Heart left ventricle (tissue), 16 donors: ENCODE data around the gene CHCHD3. TPM values are rescaled to one million over a fixed set of nuclear protein-coding genes. Genes with fewer than 3 reads are reported as not detected.

ENCODE experiments used
- ATAC-seq, 4 donors: fragments of 200-7000 bp; cut with Tn5 transposase; one replicate each; pipeline ENCODE4 v1.9.1; 2020 to 2022; ENCODE audit warnings: moderate library complexity in 4 of 4, mild to moderate bottlenecking in 3 of 4, moderate number of reproducible peaks in 1 of 4
- DNase-seq, 5 donors: peaks; one replicate each; pipeline ENCODE4 v3.0.0-alpha.2; 2020
- H3K27ac ChIP-seq, 12 donors: fragments of 200-600 bp; sonication (generic) in 4 of 12; one replicate each; pipeline versions ENCODE4 v1.5.0 to v1.8.0; 2016 to 2022; ENCODE audit warnings: mild to moderate bottlenecking in 2 of 12
- H3K27me3 ChIP-seq, 9 donors: fragments of 200-600 bp; sonication (generic) in 2 of 9; one replicate each; pipeline versions ENCODE4 v1.5.1 to v1.8.0; 2016 to 2022; ENCODE audit warnings: mild to moderate bottlenecking in 3 of 9
- H3K36me3 ChIP-seq, 9 donors: fragments of 200-600 bp; sonication (generic) in 2 of 9; one replicate each; pipeline versions ENCODE4 v1.5.0 to v1.8.0; 2018 to 2022; ENCODE audit warnings: mild to moderate bottlenecking in 2 of 9
- H3K4me1 ChIP-seq, 12 donors: fragments of 200-600 bp; sonication (generic) in 4 of 12; one replicate each; pipeline versions ENCODE4 v1.5.0 to v1.8.0; 2016 to 2022; ENCODE audit warnings: mild to moderate bottlenecking in 3 of 12
- H3K4me3 ChIP-seq, 12 donors: fragments of 200-600 bp; sonication (generic) in 4 of 12; one replicate each; pipeline versions ENCODE4 v1.5.0 to v1.8.0; 2017 to 2022; ENCODE audit warnings: mild to moderate bottlenecking in 9 of 12, moderate library complexity in 4 of 12
- H3K9me3 ChIP-seq, 12 donors: fragments of 200-600 bp; sonication (generic) in 4 of 12; one replicate each; pipeline versions ENCODE4 v1.5.0 to v1.8.0; 2016 to 2022; ENCODE audit warnings: mild to moderate bottlenecking in 1 of 12
- POLR2A ChIP-seq, 2 donors: fragments of 450-650 bp; IDR thresholded peaks; one replicate each; pipeline ENCODE4 v1.6.1; 2017; ENCODE audit warnings: antibody characterized with exemption in 2 of 2, mild to moderate bottlenecking in 2 of 2, moderate library complexity in 2 of 2
- WGBS, 4 donors: extraction: QIAGEN DNeasy Blood & Tissue Kit in 2 of 4; methylation state at CpG; one replicate each; pipeline versions ENCODE4 v1.1.5 to v1.1.7; 2013 to 2018; 5-methylcytosine and 5-hydroxymethylcytosine counted together
- intact Hi-C, 10 donors: fragments of 100-400 bp; cut with DNase I; formaldehyde crosslinking; loops; one replicate each; pipeline versions ENCODE4 v1.11.1 to v1.14.2; 2022
- polyA plus RNA-seq, 2 donors: library from polyadenylated mRNA; stranded (reverse); fragments of 200-250 nt; gene quantifications; one replicate each; pipeline ENCODE4 v1.2.3, GENCODE V29; 2013
- total RNA-seq, 9 donors: library from RNA; depleted of rRNA in 2 of 9; stranded (reverse); fragments of >200 nt in 2 of 9; fragmentation: NEBNext Ultra II Directional in 3 of 9; extraction: Animal tissue kit (Norgen Biotek cat#: 25700) in 3 of 9; gene quantifications; one replicate each; pipeline versions ENCODE4 v1.1.0 to v1.2.4, GENCODE V29; 2016 to 2023
- TF ChIP-seq, protein P1 (sequence below), 12 donors: fragments of 200-600 bp; sonication (generic) in 4 of 12; IDR thresholded peaks; one replicate each; pipeline versions ENCODE4 v1.5.0 to v1.8.0; 2018 to 2022; ENCODE audit warnings: antibody characterized with exemption in 12 of 12, mild to moderate bottlenecking in 5 of 12
- donor health status: ischemic (EF 13 %, LVEDD 7.1; RV severe dilation, severe dysfunction).
- donor health status: healthy with polysubstance abuse.
- donor health status: DM: no; HTN: yes; CAD: no.
- donor health status: DM: no; HTN: no; CAD: no.
- donor health status: ischemic (EF 25% LVEDD 6.9; RV normal size, moderate dysfunction).
- donor health status: ischemic (EF 25% LVEDD 5.7; RV mildly dilated, moderate dysfunction).
- donor health status: healthy.
- donor health status: DM: yes; HTN: yes; CAD: no.
- donor health status: ischemic (EF 35%, LVEDD 5.7; RV mildly dilated, moderate dysfunction).
- donor health status: nonischemic (EF 11% LVEDD 7.7; RV severe dilation, severe dysfunction).
- donor health status: DM: yes; HTN: yes; CAD: no.
- donor health status: PGD.
- donor health status: ischemic (EF 29% LVEDD 5.4; RV normal size, mild dysfunction).
- donor health status: nonischemic (EF 23%, LVEDD 6.1; RV moderate dilation, normal function).

Gene CHCHD3
- total and polyA plus RNA-seq, 11 donors, result 92.9 to 197 (median 176) TPM

DNA sequence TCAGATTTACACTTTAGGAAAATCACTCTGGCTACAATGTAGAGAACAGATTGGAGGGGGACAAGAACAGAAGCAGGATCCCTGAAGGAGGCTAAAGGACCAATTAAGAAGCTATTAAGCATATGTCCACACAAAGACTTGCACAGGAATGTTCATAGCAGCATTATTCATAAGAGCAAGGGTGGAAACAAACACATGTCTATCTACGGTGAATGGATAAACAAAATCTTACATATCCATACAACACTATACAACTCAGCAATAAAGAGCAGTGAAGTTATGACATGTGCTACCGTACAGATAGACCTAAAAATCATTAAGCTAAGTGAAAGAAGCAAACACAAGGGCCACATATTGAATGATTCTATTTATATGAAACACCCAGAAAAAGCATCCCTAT is 10.4 kb downstream of the CHCHD3 start:
- TF ChIP-seq POLR2A (IDR thresholded peaks at IDR 0.05), result no peak
- TF ChIP-seq, protein P1, sequence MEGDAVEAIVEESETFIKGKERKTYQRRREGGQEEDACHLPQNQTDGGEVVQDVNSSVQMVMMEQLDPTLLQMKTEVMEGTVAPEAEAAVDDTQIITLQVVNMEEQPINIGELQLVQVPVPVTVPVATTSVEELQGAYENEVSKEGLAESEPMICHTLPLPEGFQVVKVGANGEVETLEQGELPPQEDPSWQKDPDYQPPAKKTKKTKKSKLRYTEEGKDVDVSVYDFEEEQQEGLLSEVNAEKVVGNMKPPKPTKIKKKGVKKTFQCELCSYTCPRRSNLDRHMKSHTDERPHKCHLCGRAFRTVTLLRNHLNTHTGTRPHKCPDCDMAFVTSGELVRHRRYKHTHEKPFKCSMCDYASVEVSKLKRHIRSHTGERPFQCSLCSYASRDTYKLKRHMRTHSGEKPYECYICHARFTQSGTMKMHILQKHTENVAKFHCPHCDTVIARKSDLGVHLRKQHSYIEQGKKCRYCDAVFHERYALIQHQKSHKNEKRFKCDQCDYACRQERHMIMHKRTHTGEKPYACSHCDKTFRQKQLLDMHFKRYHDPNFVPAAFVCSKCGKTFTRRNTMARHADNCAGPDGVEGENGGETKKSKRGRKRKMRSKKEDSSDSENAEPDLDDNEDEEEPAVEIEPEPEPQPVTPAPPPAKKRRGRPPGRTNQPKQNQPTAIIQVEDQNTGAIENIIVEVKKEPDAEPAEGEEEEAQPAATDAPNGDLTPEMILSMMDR (IDR thresholded peaks at IDR 0.05), result no peak
- intact Hi-C loops, result no loop called here

DNA sequence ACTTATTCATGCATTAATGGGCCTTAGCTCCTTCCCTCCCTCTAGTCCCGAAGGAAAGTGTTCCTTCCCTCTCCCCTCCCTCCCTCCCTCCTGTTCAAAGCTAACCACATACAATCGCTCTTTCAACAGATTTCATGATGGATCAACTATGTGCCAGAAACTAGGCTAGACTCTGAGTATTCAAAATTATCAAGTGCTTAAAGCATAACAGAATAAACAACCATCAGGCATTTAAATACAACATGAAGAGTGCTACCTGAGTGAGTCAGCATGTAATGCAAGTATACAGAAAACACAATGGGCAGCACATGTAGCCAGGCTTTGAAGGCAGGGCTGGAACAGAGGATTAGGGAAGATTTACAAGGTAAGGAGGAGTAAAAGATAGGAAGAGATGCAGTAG is 11.3 kb downstream of the CHCHD3 start:
- no peaks in the 10 kb centered on the region for H3K27me3 ChIP-seq
- DNase-seq (no peak), ATAC-seq (peak in 1 of 4 donors; percentile 26)
- 29 to 43% (median 35%) methylated on average over 2 of the region's 2 CpGs for WGBS, 4 donors
- intact Hi-C loops, result no loop called here
- H3K4me3 ChIP-seq, result no peak overlapping the region
- H3K4me1 ChIP-seq, result peaks cover 0 to 43% (median 9%) of the 10 kb centered on the region in 12 donors
- H3K9me3 ChIP-seq, result no peaks in the 10 kb centered on the region
- TF ChIP-seq, protein P1 (IDR thresholded peaks at IDR 0.05), result no peak
- TF ChIP-seq POLR2A (IDR thresholded peaks at IDR 0.05), result no peak
- no peak overlapping the region for H3K27ac ChIP-seq
- peaks cover 0 to 45% (median 30%) of the 10 kb centered on the region in 9 donors for H3K36me3 ChIP-seq

More for the DNA sequence above, 10.4 kb downstream of the CHCHD3 start:
- H3K4me3 ChIP-seq, result no peak overlapping the region
- 94 to 97% (median 95%) methylated on average over 2 of the region's 2 CpGs for WGBS, 4 donors
- no peaks in the 10 kb centered on the region for H3K9me3 ChIP-seq
- no peaks in the 10 kb centered on the region for H3K27me3 ChIP-seq
- ATAC-seq (no peak), DNase-seq (no peak)
- peaks cover 0 to 51% (median 13%) of the 10 kb centered on the region in 12 donors for H3K4me1 ChIP-seq
- H3K27ac ChIP-seq, result no peak overlapping the region
- H3K36me3 ChIP-seq, result peaks cover 0 to 46% (median 30%) of the 10 kb centered on the region in 9 donors

DNA sequence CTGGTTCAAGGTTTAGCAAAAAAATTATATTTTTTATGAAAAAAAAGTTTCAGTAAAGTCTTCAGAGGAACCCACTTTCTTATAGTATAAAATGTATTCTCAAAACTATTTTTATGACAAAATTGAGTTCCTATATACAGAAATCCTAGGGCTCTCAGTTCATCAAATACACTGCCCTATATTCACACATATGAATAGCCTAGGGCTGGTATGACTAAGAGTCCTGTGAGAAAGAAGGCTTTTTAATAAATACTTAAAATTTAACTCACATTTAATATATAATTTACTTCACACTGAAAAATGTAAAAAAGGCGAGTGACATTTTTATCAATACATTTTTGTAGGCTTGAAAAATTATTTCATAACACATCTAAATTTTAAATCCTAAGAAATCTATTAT is 16.6 kb downstream of the CHCHD3 start:
- Histone ChIP-seq H3K27me3 (no peaks in the 10 kb centered on the region), H3K36me3 (peaks cover 0 to 40% (median 26%) of the 10 kb centered on the region in 9 donors), H3K4me1 (peaks cover 0 to 48% (median 25%) of the 10 kb centered on the region in 12 donors), H3K27ac (no peak overlapping the region), H3K9me3 (no peaks in the 10 kb centered on the region), H3K4me3 (no peak overlapping the region)
- intact Hi-C loops, result no loop called here
- ATAC-seq (no peak), DNase-seq (no peak)
- 93 to 100% (median 97%) methylated on average over 1 of the region's 1 CpG for WGBS, 4 donors
- TF ChIP-seq, protein P1 (IDR thresholded peaks at IDR 0.05), result no peak
- no peak for TF ChIP-seq POLR2A (IDR thresholded peaks at IDR 0.05)

DNA sequence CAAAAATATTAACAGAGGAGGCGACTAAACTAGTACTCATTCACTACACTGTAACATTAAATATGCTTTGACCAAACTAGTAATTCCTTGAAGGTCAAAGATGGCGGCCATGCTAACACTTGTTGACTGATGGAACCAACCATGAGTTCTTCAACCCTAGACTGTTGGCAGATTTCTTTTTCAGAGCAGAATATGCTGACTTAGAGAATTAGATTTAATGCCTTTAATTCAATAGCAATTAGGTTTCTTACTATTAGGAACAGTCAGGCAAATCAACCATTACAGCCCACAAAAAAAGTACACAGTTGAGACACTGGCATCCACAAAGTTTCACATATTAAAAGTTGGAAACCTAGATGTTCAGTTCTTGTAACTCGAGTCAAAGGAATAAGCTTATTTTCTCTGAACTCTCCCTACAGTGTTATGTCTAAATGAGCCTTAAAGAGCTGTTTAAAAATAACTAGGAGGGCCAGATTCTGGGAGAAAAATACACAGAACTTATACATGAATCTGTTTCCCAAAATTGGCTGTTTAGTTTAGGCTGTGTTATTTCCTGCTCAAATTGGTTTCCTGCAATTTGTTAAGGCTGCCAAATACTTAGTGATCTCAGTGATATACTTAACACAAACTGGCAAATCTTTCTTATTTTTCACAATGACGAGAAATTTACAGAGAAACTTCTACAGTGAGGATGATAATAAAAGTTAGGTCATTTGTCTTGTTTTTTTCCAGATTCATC is 17.6 kb downstream of the CHCHD3 start:
- TF ChIP-seq, protein P1 (IDR thresholded peaks at IDR 0.05), result no peak
- no peak for TF ChIP-seq POLR2A (IDR thresholded peaks at IDR 0.05)
- peaks cover 0 to 32% (median 20%) of the 10 kb centered on the region in 9 donors for H3K36me3 ChIP-seq
- H3K9me3 ChIP-seq, result no peaks in the 10 kb centered on the region
- DNase-seq (no peak), ATAC-seq (no peak)
- intact Hi-C loops, result no loop called here
- no peaks in the 10 kb centered on the region for H3K27me3 ChIP-seq
- H3K27ac ChIP-seq, result peak overlapping the region in 3 of 12 donors; percentile 2 to 35 (median 5)
- H3K4me1 ChIP-seq, result peaks cover 0 to 53% (median 24%) of the 10 kb centered on the region in 12 donors
- no peak overlapping the region for H3K4me3 ChIP-seq
- 66 to 68% (median 67%) methylated on average over 4 of the region's 4 CpGs for WGBS, 4 donors
